Tibial nerve (tissue), 4 donors: Measurements from ENCODE around the gene ILRUN.
"Not testable (repeated sequence)": the region's sequence is repeated elsewhere in the genome, so short reads cannot be mapped to it uniquely, and the experiment has no call there.

ENCODE experiments used
- CTCF ChIP-seq, 5 experiments: fragments of 200-600 bp in 3 of 5; fragments of 450-650 bp in 2 of 5; sonication (generic) in 3 of 5; IDR thresholded peaks; one replicate each; pipeline ENCODE4 v1.5.1; 2016 to 2019; ENCODE audit warnings: antibody characterized with exemption in 5 of 5, mild to moderate bottlenecking in 3 of 5, moderate library complexity in 2 of 5
- EP300 ChIP-seq, 2 donors: sonication (generic); formaldehyde crosslinking; IDR thresholded peaks; one replicate each; pipeline ENCODE4 v1.6.1; 2017; ENCODE audit warnings: antibody characterized with exemption in 2 of 2, mild to moderate bottlenecking in 1 of 2
- POLR2A ChIP-seq, 2 donors: fragments of 450-650 bp; IDR thresholded peaks; one replicate each; pipeline ENCODE4 v1.6.1; 2017; ENCODE audit warnings: antibody characterized with exemption in 2 of 2, mild to moderate bottlenecking in 2 of 2, moderate library complexity in 2 of 2

GRCh38 chr6:34719646-34720045, 23.1 kb upstream of the ILRUN start:
- not testable (repeated sequence) for TF ChIP-seq CTCF, POLR2A, EP300 (IDR thresholded peaks at IDR 0.05)
